GM23338 (cell line): ENCODE results near the gene LTBP2. TPM values are rescaled to one million over a fixed set of nuclear protein-coding genes. Genes with fewer than 3 reads are reported as not detected.

ENCODE experiments used
- ATAC-seq: fragments of 200-7000 bp; cut with Tn5 transposase; 3 replicates; pipeline ENCODE4 v1.9.1; 2020
- DNase-seq: peaks from one replicate; pipeline ENCODE4 v3.0.0-alpha.2; 2015; ENCODE audit warnings: low spot score
- H2AFZ ChIP-seq: fragments of 200-600 bp; sonication (generic); 2 replicates; pipeline ENCODE4 v1.8.0; 2016; ENCODE audit warnings: antibody characterized with exemption, mild to moderate bottlenecking, moderate library complexity
- H3F3A ChIP-seq: fragments of 200-600 bp; sonication (generic); replicated peaks from 2 replicates; pipeline ENCODE4 v1.8.0; 2017; ENCODE audit warnings: antibody characterized with exemption, mixed run types, low read depth
- H3K27ac ChIP-seq: fragments of 200-600 bp; sonication (generic); 2 replicates; pipeline ENCODE4 v1.6.1; 2016; ENCODE audit warnings: low read depth
- H3K27me3 ChIP-seq: fragments of 200-600 bp; sonication (generic); 2 replicates; pipeline ENCODE4 v1.8.0; 2016; ENCODE audit warnings: mild to moderate bottlenecking, mixed run types, moderate library complexity; ENCODE audit not compliant: insufficient read depth
- H3K36me3 ChIP-seq: fragments of 200-600 bp; sonication (generic); 2 replicates; pipeline ENCODE4 v1.8.0; 2016; ENCODE audit warnings: mild to moderate bottlenecking; ENCODE audit not compliant: insufficient read depth
- H3K4me1 ChIP-seq: fragments of 200-600 bp; sonication (generic); 2 replicates; pipeline ENCODE4 v1.8.0; 2016; ENCODE audit warnings: mild to moderate bottlenecking, moderate library complexity; ENCODE audit not compliant: insufficient read depth
- H3K4me2 ChIP-seq: fragments of 200-600 bp; sonication (generic); 2 replicates; pipeline ENCODE4 v1.7.1; 2017; ENCODE audit warnings: mixed run types
- H3K4me3 ChIP-seq: fragments of 200-600 bp; sonication (generic); 2 replicates; pipeline ENCODE4 v1.6.1; 2016; ENCODE audit warnings: mixed run types
- H3K79me2 ChIP-seq: fragments of 200-600 bp; sonication (generic); replicated peaks from 2 replicates; pipeline ENCODE4 v1.8.0; 2017; ENCODE audit warnings: mild to moderate bottlenecking; ENCODE audit not compliant: insufficient read depth
- H3K9me2 ChIP-seq: fragments of 200-600 bp; sonication (generic); 2 replicates; pipeline ENCODE4 v1.8.0; 2017; ENCODE audit not compliant: insufficient read depth
- H4K20me1 ChIP-seq: fragments of 200-600 bp; sonication (generic); replicated peaks from 2 replicates; pipeline ENCODE4 v1.8.0; 2017; ENCODE audit warnings: mild to moderate bottlenecking; ENCODE audit not compliant: insufficient read depth
- H3K27ac Mint-ChIP-seq: 2 replicates; pipeline ENCODE4 v1.8.0; 2020; ENCODE audit warnings: inconsistent platforms, mild to moderate bottlenecking, moderate library complexity, mixed read lengths
- H3K27me3 Mint-ChIP-seq: 3 replicates; pipeline ENCODE4 v1.8.0; 2022; ENCODE audit warnings: low read depth, mild to moderate bottlenecking, moderate library complexity, mixed read lengths, inconsistent platforms; ENCODE audit not compliant: insufficient read depth, poor library complexity
- H3K36me3 Mint-ChIP-seq: 3 replicates; pipeline ENCODE4 v1.8.0; 2021; ENCODE audit warnings: low read depth, mild to moderate bottlenecking, inconsistent platforms, moderate library complexity, mixed read lengths
- H3K4me1 Mint-ChIP-seq: 3 replicates; pipeline ENCODE4 v1.8.0; 2020; ENCODE audit warnings: mild to moderate bottlenecking, inconsistent platforms, mixed read lengths
- H3K4me3 Mint-ChIP-seq: 3 replicates; pipeline ENCODE4 v1.8.0; 2021; ENCODE audit warnings: moderate library complexity, mild to moderate bottlenecking, inconsistent platforms, mixed read lengths
- H3K9me3 Mint-ChIP-seq: 3 replicates; pipeline ENCODE4 v1.8.0; 2020; ENCODE audit warnings: moderate library complexity, mild to moderate bottlenecking, inconsistent platforms, mixed read lengths
- CREB1 ChIP-seq: fragments of 250-450 bp; sonication (Bioruptor Pico); IDR thresholded peaks from 2 replicates; pipeline ENCODE4 v1.5.0; 2020; ENCODE audit warnings: low read depth, mild to moderate bottlenecking, moderate library complexity
- CTCF ChIP-seq, 2 experiments: fragments of 200-600 bp in 1 of 2; sonication (generic) in 1 of 2; conservative IDR thresholded peaks; 2 replicates each; pipeline versions ENCODE4 v1.5.1 to v1.6.1; 2016 to 2017; ENCODE audit warnings: antibody characterized with exemption in 2 of 2, low read depth in 2 of 2, mild to moderate bottlenecking in 2 of 2, moderate library complexity in 1 of 2
- ETS1 ChIP-seq: IDR thresholded peaks from 2 replicates; pipeline ENCODE4 v1.6.1; 2016; ENCODE audit warnings: antibody characterized with exemption
- EZH2 ChIP-seq: fragments of 200-600 bp; sonication (generic); IDR thresholded peaks from one replicate; pipeline ENCODE4 v1.8.0; 2017; ENCODE audit warnings: antibody characterized with exemption, mild to moderate bottlenecking, low read depth; ENCODE audit not compliant: unreplicated experiment
- EZH2phosphoT487 ChIP-seq: fragments of 200-600 bp; sonication (generic); IDR thresholded peaks from one replicate; pipeline ENCODE4 v1.8.1; 2018; ENCODE audit warnings: antibody characterized with exemption; ENCODE audit not compliant: unreplicated experiment
- JUNB ChIP-seq: IDR thresholded peaks from one replicate; pipeline ENCODE4 v1.6.1; 2016; ENCODE audit warnings: antibody characterized with exemption; ENCODE audit not compliant: unreplicated experiment
- NANOG ChIP-seq: IDR thresholded peaks from 2 replicates; pipeline ENCODE4 v1.6.1; 2016; ENCODE audit warnings: antibody characterized with exemption, borderline replicate concordance
- REST ChIP-seq: IDR thresholded peaks from one replicate; pipeline ENCODE4 v1.6.1; 2018; ENCODE audit warnings: antibody characterized with exemption; ENCODE audit not compliant: unreplicated experiment
- STAT1 ChIP-seq: IDR thresholded peaks from one replicate; pipeline ENCODE4 v1.6.1; 2016; ENCODE audit warnings: antibody characterized with exemption; ENCODE audit not compliant: unreplicated experiment
- ZNF114 ChIP-seq: fragments of 250-450 bp; sonication (Bioruptor Pico); IDR thresholded peaks from 2 replicates; pipeline ENCODE4 v1.5.0; 2020; ENCODE audit warnings: mild to moderate bottlenecking, moderate library complexity
- polyA plus RNA-seq: library from polyadenylated mRNA; unstranded; fragments of >200 nt; fragmentation: Nextera tagmentation; extraction: Ambion mirVana; gene quantifications from 2 replicates; pipeline ENCODE4 v1.2.1, GENCODE V29; 2016
- total RNA-seq: library from RNA; depleted of rRNA; stranded (reverse); fragments of >200 nt; shearing (Covaris generic); gene quantifications from 2 replicates; pipeline ENCODE4 v1.2.3, GENCODE V29; 2014

The LTBP2 gene
- total and polyA plus RNA-seq, 2 experiments from 2014 or later, result 0.27 to 0.49 TPM

- Histone ChIP-seq H3K36me3 (no peaks in the 10 kb centered on the region), H3K79me2 (no peaks in the 10 kb centered on the region), H3K27me3 (no peaks in the 10 kb centered on the region), H3K4me1 (no peaks in the 10 kb centered on the region), H4K20me1 (no peaks in the 10 kb centered on the region), H3K4me3 (no peak overlapping the region), H3F3A (no peaks in the 10 kb centered on the region), H3K4me2 (no peak overlapping the region), H2AFZ (peak overlapping the region; percentile 76), H3K27ac (no peak overlapping the region), H3K9me2 (no peaks in the 10 kb centered on the region)
- DNase-seq, result no peak
- Mint-ChIP-seq H3K27ac (peak overlapping the region; percentile 84), H3K36me3 (no peaks in the 10 kb centered on the region), H3K4me1 (peaks cover 30% of the 10 kb centered on the region), H3K27me3 (peaks cover 11% of the 10 kb centered on the region), H3K9me3 (no peaks in the 10 kb centered on the region), H3K4me3 (0 out of 3 replicates have a peak overlapping the region, but pooled peaks have one; percentile 7)
- TF ChIP-seq EZH2phosphoT487, result no peak
- no peak for TF ChIP-seq REST
- TF ChIP-seq JUNB, result peak; percentile 79
- peak; percentile 7; the same call in 1 of the 3 replicates for ATAC-seq
Measured at GRCh38 chr14:74569806-74570591, 42.0 kb downstream of the LTBP2 start.

GRCh38 chr14:74569387-74569786 lies 42.6 kb downstream of the LTBP2 start:
- H3K4me2 ChIP-seq, result no peak overlapping the region
- DNase-seq (no peak), ATAC-seq (no peak)
- H3K27ac ChIP-seq, result no peak overlapping the region
- H3K27me3 ChIP-seq, result no peaks in the 10 kb centered on the region
- no peaks in the 10 kb centered on the region for H3K79me2 ChIP-seq
- no peaks in the 10 kb centered on the region for H3F3A ChIP-seq
- Mint-ChIP-seq H3K4me3 (no peak overlapping the region), H3K4me1 (peaks cover 25% of the 10 kb centered on the region), H3K27ac (no peak overlapping the region), H3K27me3 (peaks cover 7% of the 10 kb centered on the region), H3K36me3 (no peaks in the 10 kb centered on the region), H3K9me3 (no peaks in the 10 kb centered on the region)
- H3K36me3 ChIP-seq, result no peaks in the 10 kb centered on the region
- H3K4me1 ChIP-seq, result no peaks in the 10 kb centered on the region
- peak overlapping the region; percentile 76; the same call in 1 of the 2 replicates for H2AFZ ChIP-seq
- H3K4me3 ChIP-seq, result no peak overlapping the region
- H3K9me2 ChIP-seq, result no peaks in the 10 kb centered on the region
- no peaks in the 10 kb centered on the region for H4K20me1 ChIP-seq
- TF ChIP-seq ETS1 (no peak), STAT1 (no peak), CTCF (conservative IDR thresholded peaks at IDR 0.05; ENCODE audit: low read depth in 2 of 2) (no peak), EZH2 (no peak), CREB1 (CRISPR knock-in tag) (no peak), NANOG (no peak), ZNF114 (CRISPR knock-in tag) (no peak), REST (no peak)
